HEK293 (cell line): ENCODE data around the gene TIMM17B.

Experiments used
- GLIS2 ChIP-seq: fragments of 450-650 bp; formaldehyde crosslinking; IDR thresholded peaks from 2 replicates; pipeline ENCODE4 v1.5.1; 2016; ENCODE audit warnings: missing biosample characterization, missing genetic modification characterization
- ZFP41 ChIP-seq: fragments of 450-650 bp; formaldehyde crosslinking; IDR thresholded peaks from 2 replicates; pipeline ENCODE4 v1.5.1; 2016; ENCODE audit warnings: missing biosample characterization, missing genetic modification characterization, borderline replicate concordance

DNA sequence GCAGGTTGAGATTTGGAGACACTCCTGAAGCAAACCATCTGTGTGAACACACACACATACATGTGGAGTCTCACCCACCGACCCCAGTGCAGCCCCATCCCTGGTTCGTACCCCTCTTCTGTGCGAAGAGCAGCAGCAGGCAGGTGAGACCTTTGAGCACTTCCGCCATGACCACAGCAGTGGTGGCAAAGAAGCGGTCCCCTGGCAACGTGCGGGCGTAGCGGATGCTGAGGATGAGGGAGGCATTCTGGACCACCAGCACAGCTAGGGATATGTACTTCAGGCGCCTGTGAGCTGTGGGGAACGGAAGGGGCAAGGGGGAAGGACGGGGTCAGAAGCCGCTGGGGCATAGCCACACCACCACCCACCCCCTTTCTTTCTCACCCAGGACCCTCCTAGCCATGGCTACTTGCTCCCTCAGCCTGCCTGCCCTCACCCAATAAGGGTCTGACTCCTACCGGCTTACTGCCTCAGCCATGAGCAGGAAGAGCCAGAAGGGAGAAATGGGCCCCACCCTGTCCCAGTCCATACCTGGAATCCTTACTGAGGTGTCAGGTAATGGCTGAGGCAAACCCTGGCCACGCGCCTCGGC lies 12.2 kb upstream of the TIMM17B start:
- TF ChIP-seq ZFP41 (tag by site-specific recombination), result no peak
- TF ChIP-seq GLIS2 (tag by site-specific recombination), result no peak
